ENCODE data around the gene PPFIA3.
A peak's percentile ranks its signal among the peaks of the same experiment; 100 is the strongest.
"Not testable (repeated sequence)": the region's sequence is repeated elsewhere in the genome, so short reads cannot be mapped to it uniquely, and the experiment has no call there.

The PPFIA3 gene

GRCh38 chr19:49150106-49150943 lies 31.0 kb downstream of the PPFIA3 start:
- DNase-seq = peak; percentile 67 to 86 (median 75)

GRCh38 chr19:49150944-49151243 lies 31.6 kb downstream of the PPFIA3 start:
- DNase-seq = peak in 1 of 4 experiments; percentile 20

- DNase-seq = peak; percentile 25 to 66 (median 34)
Measured at GRCh38 chr19:49151267-49152118, 32.1 kb downstream of the PPFIA3 start.

GRCh38 chr19:49152119-49152550 lies 32.8 kb downstream of the PPFIA3 start:
- DNase-seq = no peak

GRCh38 chr19:49153167-49153809 lies 33.9 kb downstream of the PPFIA3 start:
- no peak for DNase-seq

GRCh38 chr19:49154279-49154678 lies 34.9 kb downstream of the PPFIA3 start:
- no peak for DNase-seq

GRCh38 chr19:49155005-49155819 lies 35.9 kb downstream of the PPFIA3 start, which contains the start of gene HRC:
HRC (minus strand) TSS chr19:49155396; CDS start chr19:49155237, 159 bp downstream.
- DNase-seq = peak in 2 of 4 experiments; percentile 25 to 44

- DNase-seq = no peak
Measured at GRCh38 chr19:49155820-49156346, 36.5 kb downstream of the PPFIA3 start.

- DNase-seq = peak; percentile 77 to 90 (median 84)
Measured at GRCh38 chr19:49157445-49158224, 38.3 kb downstream of the PPFIA3 start, which contains the start of gene TRPM4. TRPM4 (plus strand) TSS chr19:49157792; CDS start chr19:49157867, 75 bp downstream.

- DNase-seq = no peak
Measured at GRCh38 chr19:49160450-49161189, 41.3 kb downstream of the PPFIA3 start.

- no peak for DNase-seq
Measured at GRCh38 chr19:49161987-49162386, 42.6 kb downstream of the PPFIA3 start.

GRCh38 chr19:49165111-49165750 lies 45.9 kb downstream of the PPFIA3 start:
- DNase-seq = no peak

GRCh38 chr19:49165865-49166301 lies 46.5 kb downstream of the PPFIA3 start:
- DNase-seq = no peak

- no peak for DNase-seq
Measured at GRCh38 chr19:49167857-49168409, 48.6 kb downstream of the PPFIA3 start.

- DNase-seq = no peak
Measured at GRCh38 chr19:49168421-49168820, 49.1 kb downstream of the PPFIA3 start.

GRCh38 chr19:49173198-49173597 lies 53.9 kb downstream of the PPFIA3 start:
- no peak for DNase-seq

GRCh38 chr19:49180659-49181058 lies 61.3 kb downstream of the PPFIA3 start:
- DNase-seq = no peak

- not testable (repeated sequence) for DNase-seq
Measured at GRCh38 chr19:49182010-49182847, 62.9 kb downstream of the PPFIA3 start.

Data from suppressor macrophage (primary cell).